IPS-18a (cell line): Measurements from ENCODE around the gene CCDC32.
"Not testable (repeated sequence)": the region's sequence is repeated elsewhere in the genome, so short reads cannot be mapped to it uniquely, and the experiment has no call there.

Experiments
- H3K27ac ChIP-seq: one replicate; pipeline ENCODE4 v1.5.1; 2013; ENCODE audit warnings: low read length
- H3K27me3 ChIP-seq: one replicate; pipeline ENCODE4 v1.6.1; 2013; ENCODE audit warnings: mild to moderate bottlenecking, low read length; ENCODE audit not compliant: control insufficient read depth, insufficient read depth
- H3K36me3 ChIP-seq: one replicate; pipeline ENCODE4 v1.6.1; 2013; ENCODE audit warnings: low read depth, low read length; ENCODE audit not compliant: control insufficient read depth
- H3K4me1 ChIP-seq: one replicate; pipeline ENCODE4 v1.6.1; 2013; ENCODE audit warnings: low read depth, low read length; ENCODE audit not compliant: control insufficient read depth
- H3K4me3 ChIP-seq: one replicate; pipeline ENCODE4 v1.5.1; 2013; ENCODE audit warnings: low read length
- H3K9ac ChIP-seq: one replicate; pipeline ENCODE4 v1.6.1; 2013; ENCODE audit warnings: mild to moderate bottlenecking, low read length, moderate library complexity
- H3K9me3 ChIP-seq: one replicate; pipeline ENCODE4 v1.6.1; 2013; ENCODE audit warnings: low read depth, low read length; ENCODE audit not compliant: control insufficient read depth

The CCDC32 gene

GRCh38 chr15:40593165-40593564, 28.3 kb upstream of the CCDC32 start:
- H3K9ac ChIP-seq, result no peak overlapping the region
- peaks cover 6% of the 10 kb centered on the region for H3K4me1 ChIP-seq
- H3K27me3 ChIP-seq, result no peaks in the 10 kb centered on the region
- H3K4me3 ChIP-seq, result no peak overlapping the region
- H3K9me3 ChIP-seq, result no peaks in the 10 kb centered on the region
- H3K36me3 ChIP-seq, result no peaks in the 10 kb centered on the region
- no peak overlapping the region for H3K27ac ChIP-seq

- no peak overlapping the region for H3K9ac ChIP-seq
- no peaks in the 10 kb centered on the region for H3K27me3 ChIP-seq
- peaks cover 6% of the 10 kb centered on the region for H3K4me1 ChIP-seq
- no peaks in the 10 kb centered on the region for H3K9me3 ChIP-seq
- H3K36me3 ChIP-seq, result no peaks in the 10 kb centered on the region
- H3K4me3 ChIP-seq, result no peak overlapping the region
- H3K27ac ChIP-seq, result no peak overlapping the region
Observed at GRCh38 chr15:40591389-40591788, 26.5 kb upstream of the CCDC32 start.

GRCh38 chr15:40590667-40591050, 25.8 kb upstream of the CCDC32 start:
- Histone ChIP-seq H3K9ac (no peak overlapping the region), H3K27me3 (no peaks in the 10 kb centered on the region), H3K4me3 (no peak overlapping the region), H3K36me3 (no peaks in the 10 kb centered on the region), H3K9me3 (no peaks in the 10 kb centered on the region), H3K27ac (no peak overlapping the region), H3K4me1 (peaks cover 6% of the 10 kb centered on the region)

GRCh38 chr15:40584191-40584590, 19.3 kb upstream of the CCDC32 start:
- H3K27ac ChIP-seq, result no peak overlapping the region

GRCh38 chr15:40582726-40583246, 17.9 kb upstream of the CCDC32 start:
- Histone ChIP-seq H3K9ac (no peak overlapping the region), H3K27ac (no peak overlapping the region), H3K36me3 (no peaks in the 10 kb centered on the region), H3K9me3 (no peaks in the 10 kb centered on the region), H3K4me3 (no peak overlapping the region), H3K27me3 (no peaks in the 10 kb centered on the region), H3K4me1 (no peaks in the 10 kb centered on the region)

More at GRCh38 chr15:40584191-40584590, 19.3 kb upstream of the CCDC32 start:
- no peaks in the 10 kb centered on the region for H3K36me3 ChIP-seq
- H3K4me3 ChIP-seq, result no peak overlapping the region
- no peaks in the 10 kb centered on the region for H3K9me3 ChIP-seq
- H3K27me3 ChIP-seq, result no peaks in the 10 kb centered on the region
- H3K4me1 ChIP-seq, result no peaks in the 10 kb centered on the region
- H3K9ac ChIP-seq, result no peak overlapping the region

- H3K9me3 ChIP-seq, result not testable (repeated sequence)
Observed at GRCh38 chr15:40581796-40582195, 17.0 kb upstream of the CCDC32 start.

GRCh38 chr15:40578892-40579291, 14.1 kb upstream of the CCDC32 start:
- no peaks in the 10 kb centered on the region for H3K4me1 ChIP-seq
- H3K27ac ChIP-seq, result no peak overlapping the region
- no peaks in the 10 kb centered on the region for H3K9me3 ChIP-seq
- no peak overlapping the region for H3K9ac ChIP-seq
- H3K4me3 ChIP-seq, result no peak overlapping the region
- no peaks in the 10 kb centered on the region for H3K27me3 ChIP-seq
- peaks cover 6% of the 10 kb centered on the region for H3K36me3 ChIP-seq

More at GRCh38 chr15:40581796-40582195, 17.0 kb upstream of the CCDC32 start:
- not testable (repeated sequence) for H3K4me1 ChIP-seq, H3K4me3 ChIP-seq, H3K9ac ChIP-seq, H3K27me3 ChIP-seq, H3K36me3 ChIP-seq, H3K27ac ChIP-seq

- not testable (repeated sequence) for H3K27me3 ChIP-seq, H3K4me1 ChIP-seq, H3K4me3 ChIP-seq, H3K27ac ChIP-seq, H3K9me3 ChIP-seq, H3K9ac ChIP-seq
- H3K36me3 ChIP-seq, result peaks cover 16% of the 10 kb centered on the region
Observed at GRCh38 chr15:40576914-40577313, 12.1 kb upstream of the CCDC32 start.

- Histone ChIP-seq H3K27me3 (no peaks in the 10 kb centered on the region), H3K9ac (no peak overlapping the region), H3K36me3 (peaks cover 23% of the 10 kb centered on the region), H3K4me3 (no peak overlapping the region), H3K27ac (no peak overlapping the region), H3K9me3 (no peaks in the 10 kb centered on the region), H3K4me1 (peaks cover 6% of the 10 kb centered on the region)
Observed at GRCh38 chr15:40575113-40575512, 10.3 kb upstream of the CCDC32 start.

GRCh38 chr15:40569129-40569953, 4.5 kb upstream of the CCDC32 start, which contains the start of gene RPUSD2:
RPUSD2 (plus strand) TSS chr15:40569299; CDS start chr15:40569338, 39 bp downstream.
- H3K36me3 ChIP-seq, result peaks cover 19% of the 10 kb centered on the region

GRCh38 chr15:40567111-40567510, 2.3 kb upstream of the CCDC32 start:
- Histone ChIP-seq H3K27me3 (no peaks in the 10 kb centered on the region), H3K36me3 (peaks cover 9% of the 10 kb centered on the region), H3K9me3 (no peaks in the 10 kb centered on the region), H3K27ac (no peak overlapping the region), H3K4me1 (peaks cover 13% of the 10 kb centered on the region), H3K9ac (no peak overlapping the region), H3K4me3 (no peak overlapping the region)

More at GRCh38 chr15:40569129-40569953, 4.5 kb upstream of the CCDC32 start, which contains the start of gene RPUSD2:
- Histone ChIP-seq H3K9me3 (no peaks in the 10 kb centered on the region), H3K27ac (peak within 1 kb of the TSS; percentile 64), H3K27me3 (no peaks in the 10 kb centered on the region), H3K4me3 (peak within 1 kb of the TSS; percentile 92), H3K4me1 (peaks cover 13% of the 10 kb centered on the region), H3K9ac (peak within 1 kb of the TSS; percentile 86)
